ENCODE data around the gene CDA. TPM values are rescaled to one million over a fixed set of nuclear protein-coding genes. Genes with fewer than 3 reads are reported as not detected.

Gene CDA
- total and polyA plus RNA-seq, 9 donors, result 1.2 to 5.3 (median 2.0) TPM; not detected in 2

GRCh38 chr1:20609541-20609940 lies 20.6 kb downstream of the CDA start:
- Histone ChIP-seq H3K27ac (no peak overlapping the region), H3K4me3 (no peak overlapping the region), H3K4me1 (ENCODE audit: insufficient read depth) (no peaks in the 10 kb centered on the region), H3K27me3 (no peaks in the 10 kb centered on the region), H3K9me3 (no peaks in the 10 kb centered on the region), H3K36me3 (no peaks in the 10 kb centered on the region)
- TF ChIP-seq EP300 (IDR thresholded peaks at IDR 0.05), result no peak
- TF ChIP-seq POLR2A (IDR thresholded peaks at IDR 0.05), result no peak
- no peak for TF ChIP-seq CTCF (IDR thresholded peaks at IDR 0.05)
- DNase-seq, result no peak
- 81 to 88% (median 87%) methylated on average over 6 of the region's 6 CpGs for WGBS, 3 donors
- intact Hi-C loops (cut with DNase I), result no loop called here

GRCh38 chr1:20610970-20611369 lies 22.1 kb downstream of the CDA start:
- H3K27ac ChIP-seq, result no peak overlapping the region
- no peak for DNase-seq
- 87 to 97% (median 88%) methylated on average over 2 of the region's 2 CpGs for WGBS, 3 donors
- H3K27me3 ChIP-seq, result no peaks in the 10 kb centered on the region
- intact Hi-C loops (cut with DNase I), result no loop called here
- no peaks in the 10 kb centered on the region for H3K9me3 ChIP-seq
- H3K4me1 ChIP-seq (ENCODE audit: insufficient read depth), result peaks cover 1% of the 10 kb centered on the region
- H3K4me3 ChIP-seq, result no peak overlapping the region
- TF ChIP-seq CTCF (IDR thresholded peaks at IDR 0.05), result no peak
- TF ChIP-seq POLR2A (IDR thresholded peaks at IDR 0.05), result no peak
- no peaks in the 10 kb centered on the region for H3K36me3 ChIP-seq

- no peaks in the 10 kb centered on the region for H3K36me3 ChIP-seq
- peaks cover 4% of the 10 kb centered on the region for H3K4me1 ChIP-seq (ENCODE audit: insufficient read depth)
- no peak overlapping the region for H3K27ac ChIP-seq
- H3K4me3 ChIP-seq, result no peak overlapping the region
- no peaks in the 10 kb centered on the region for H3K9me3 ChIP-seq
- no peak for TF ChIP-seq EP300 (IDR thresholded peaks at IDR 0.05)
- TF ChIP-seq CTCF (IDR thresholded peaks at IDR 0.05), result no peak
- TF ChIP-seq POLR2A (IDR thresholded peaks at IDR 0.05), result no peak
- DNase-seq, result no peak
- intact Hi-C loops (cut with DNase I), result no loop called here
- no peaks in the 10 kb centered on the region for H3K27me3 ChIP-seq
- 93 to 95% (median 94%) methylated on average over 5 of the region's 5 CpGs for WGBS, 3 donors
Measured at GRCh38 chr1:20611652-20612051, 22.8 kb downstream of the CDA start.

- Histone ChIP-seq H3K4me3 (no peak overlapping the region), H3K27me3 (no peaks in the 10 kb centered on the region), H3K36me3 (no peaks in the 10 kb centered on the region), H3K9me3 (no peaks in the 10 kb centered on the region), H3K4me1 (ENCODE audit: insufficient read depth) (peaks cover 4% of the 10 kb centered on the region), H3K27ac (no peak overlapping the region)
- intact Hi-C loops (cut with DNase I), result no loop called here
- no peak for DNase-seq
- WGBS, 3 donors, result 78 to 81% (median 80%) methylated on average over 11 of the region's 11 CpGs
- TF ChIP-seq CTCF (IDR thresholded peaks at IDR 0.05), result no peak
- no peak for TF ChIP-seq EP300 (IDR thresholded peaks at IDR 0.05)
- no peak for TF ChIP-seq POLR2A (IDR thresholded peaks at IDR 0.05)
Measured at GRCh38 chr1:20612221-20612746, 23.4 kb downstream of the CDA start.
